ENCODE results near the gene GASK1A.

- TF ChIP-seq CTCF (conservative IDR thresholded peaks at IDR 0.05 in 1 of 2, IDR thresholded peaks at IDR 0.05 in 1 of 2; ENCODE audit: extremely low read depth in 1 of 2, insufficient read depth in 1 of 2, low read depth in 1 of 2, low read length in 2 of 2): no peak
- TF ChIP-seq EZH2 (IDR thresholded peaks at IDR 0.05; ENCODE audit: borderline replicate concordance, low read length): no peak
Measured at GRCh38 chr3:42975456-42975855, 3.7 kb upstream of the GASK1A start.

Data from mammary epithelial cell (primary cell).